Coronary artery (tissue), 2 donors: ENCODE data around the gene DDX24.
A peak's percentile ranks its signal among the peaks of the same experiment; 100 is the strongest.

ENCODE experiments used
- DNase-seq: peaks from one replicate; pipeline ENCODE4 v3.0.0-alpha.2; 2017; ENCODE audit warnings: low spot score
- H3K27ac ChIP-seq, 2 donors: fragments of 200-600 bp; sonication (generic); one replicate each; pipeline ENCODE4 v1.5.1; 2016 to 2019
- H3K4me3 ChIP-seq: fragments of 200-600 bp; sonication (generic); 2 replicates; pipeline ENCODE4 v1.5.1; 2016; ENCODE audit warnings: mild to moderate bottlenecking, moderate library complexity
- TF ChIP-seq, protein P1 (sequence below): fragments of 200-600 bp; sonication (generic); IDR thresholded peaks from one replicate; pipeline ENCODE4 v1.5.1; 2019; ENCODE audit warnings: antibody characterized with exemption

Gene DDX24

DNA sequence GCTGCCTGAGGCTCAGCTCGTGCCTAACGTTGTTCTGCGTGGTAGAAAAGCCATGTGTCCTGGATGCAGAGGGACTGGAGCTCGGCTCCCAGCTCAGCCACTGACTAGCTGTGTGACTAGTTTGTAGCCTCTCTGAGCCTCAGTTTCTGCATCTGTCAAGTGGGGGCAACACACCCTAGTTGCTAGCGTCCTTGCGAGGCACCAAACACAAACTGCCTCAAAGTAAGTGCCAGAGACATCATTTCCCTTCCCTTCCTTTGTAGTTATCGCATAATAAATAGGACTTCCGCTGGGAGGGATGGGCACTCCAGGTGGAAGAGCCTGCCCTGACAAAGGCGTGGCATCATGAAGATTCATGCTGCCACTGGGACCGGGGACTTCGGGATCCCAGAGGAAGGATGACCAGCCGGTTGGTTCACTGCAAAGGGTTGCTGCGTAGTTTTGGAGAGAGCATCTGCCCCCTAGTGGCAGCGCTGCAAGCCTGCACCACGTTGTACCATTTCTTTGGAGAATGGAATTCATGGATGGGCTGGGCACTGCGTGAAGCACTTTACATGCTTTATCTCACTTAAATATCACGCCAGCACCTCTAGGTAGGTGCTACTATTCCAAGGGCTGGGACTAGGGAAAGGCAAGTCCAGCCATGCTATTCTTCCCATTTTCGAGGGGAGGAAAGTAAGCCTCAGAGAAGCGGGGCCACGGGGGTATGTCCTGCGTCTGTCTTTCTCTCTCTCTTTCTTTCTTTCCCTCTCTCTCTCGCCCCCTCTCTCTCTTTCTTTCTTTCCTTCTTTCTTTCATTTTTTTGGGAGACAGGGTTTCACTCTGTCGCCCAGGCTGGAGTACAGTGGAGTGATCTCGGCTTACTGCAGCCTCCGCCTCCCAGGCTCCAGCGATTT lies 79.3 kb downstream of the DDX24 start:
- Histone ChIP-seq H3K4me3 (peak overlapping the region; percentile 26), H3K27ac (no peak overlapping the region)
- no peak for DNase-seq
- TF ChIP-seq, protein P1, sequence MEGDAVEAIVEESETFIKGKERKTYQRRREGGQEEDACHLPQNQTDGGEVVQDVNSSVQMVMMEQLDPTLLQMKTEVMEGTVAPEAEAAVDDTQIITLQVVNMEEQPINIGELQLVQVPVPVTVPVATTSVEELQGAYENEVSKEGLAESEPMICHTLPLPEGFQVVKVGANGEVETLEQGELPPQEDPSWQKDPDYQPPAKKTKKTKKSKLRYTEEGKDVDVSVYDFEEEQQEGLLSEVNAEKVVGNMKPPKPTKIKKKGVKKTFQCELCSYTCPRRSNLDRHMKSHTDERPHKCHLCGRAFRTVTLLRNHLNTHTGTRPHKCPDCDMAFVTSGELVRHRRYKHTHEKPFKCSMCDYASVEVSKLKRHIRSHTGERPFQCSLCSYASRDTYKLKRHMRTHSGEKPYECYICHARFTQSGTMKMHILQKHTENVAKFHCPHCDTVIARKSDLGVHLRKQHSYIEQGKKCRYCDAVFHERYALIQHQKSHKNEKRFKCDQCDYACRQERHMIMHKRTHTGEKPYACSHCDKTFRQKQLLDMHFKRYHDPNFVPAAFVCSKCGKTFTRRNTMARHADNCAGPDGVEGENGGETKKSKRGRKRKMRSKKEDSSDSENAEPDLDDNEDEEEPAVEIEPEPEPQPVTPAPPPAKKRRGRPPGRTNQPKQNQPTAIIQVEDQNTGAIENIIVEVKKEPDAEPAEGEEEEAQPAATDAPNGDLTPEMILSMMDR = peak; percentile 91

DNA sequence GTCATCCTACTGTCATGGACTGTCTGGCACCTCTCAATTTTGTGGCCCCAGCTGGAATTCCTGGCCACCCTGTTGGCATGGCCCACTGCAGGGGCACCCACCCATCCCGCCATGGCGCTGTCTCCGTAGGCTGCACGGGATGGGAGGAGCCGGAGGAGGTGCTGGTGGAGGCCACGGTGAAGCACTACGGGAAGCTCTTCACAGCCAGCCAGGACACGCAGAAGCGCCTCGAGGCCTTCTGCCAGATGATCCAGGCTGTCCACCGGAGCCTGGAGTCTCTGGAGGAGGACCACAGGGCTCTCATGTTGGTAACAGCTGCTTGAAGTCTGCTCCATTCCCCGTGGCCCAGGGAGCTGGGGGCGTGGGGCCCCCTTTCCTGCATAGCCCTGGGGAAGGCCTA lies 80.0 kb downstream of the DDX24 start:
- Histone ChIP-seq H3K4me3 (no peak overlapping the region), H3K27ac (no peak overlapping the region)
- no peak for DNase-seq
- TF ChIP-seq, protein P1 = no peak

DNA sequence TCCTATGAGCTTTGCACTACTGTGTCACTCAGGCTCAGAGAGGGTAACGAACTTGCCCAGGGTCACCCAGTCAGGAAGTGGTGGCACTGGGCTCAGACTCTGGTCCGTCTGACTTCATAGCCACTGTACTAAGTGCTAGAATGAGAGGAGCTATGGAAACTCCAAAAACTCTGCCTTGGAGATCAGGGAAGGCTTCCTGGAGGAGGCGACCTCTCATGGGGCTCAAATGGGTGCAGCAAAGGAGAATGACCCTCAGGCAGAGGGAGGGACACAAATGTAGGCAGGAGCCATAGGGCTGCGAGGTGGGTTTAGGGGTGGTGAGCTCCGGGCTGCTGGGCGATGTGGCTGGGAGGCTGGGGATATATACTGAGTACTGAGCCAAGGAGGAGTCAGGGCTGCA lies 80.7 kb downstream of the DDX24 start:
- Histone ChIP-seq H3K27ac (no peak overlapping the region), H3K4me3 (no peak overlapping the region)
- DNase-seq = no peak
- TF ChIP-seq, protein P1 = no peak

DNA sequence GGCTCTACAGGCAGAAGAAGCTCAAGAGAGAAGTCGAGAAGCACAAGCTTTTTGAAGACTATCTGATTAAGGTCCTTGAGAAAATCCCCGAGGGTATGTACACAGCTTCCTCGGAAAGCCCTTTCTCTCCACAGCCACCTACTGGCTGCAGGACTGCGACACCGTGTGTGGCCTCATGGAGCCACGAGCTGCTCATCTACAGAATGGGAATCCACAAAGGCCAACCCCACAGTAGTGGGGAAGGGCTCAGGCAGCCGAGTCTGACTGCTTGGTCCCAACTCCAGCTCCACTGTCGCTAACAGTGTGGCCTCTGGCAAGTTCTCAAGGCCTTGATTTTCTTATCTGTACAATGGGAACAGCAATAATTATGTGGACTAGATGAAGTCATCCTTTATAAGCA lies 81.4 kb downstream of the DDX24 start:
- TF ChIP-seq, protein P1 = no peak
- H3K27ac ChIP-seq = no peak overlapping the region
- no peak for DNase-seq
- H3K4me3 ChIP-seq = no peak overlapping the region

DNA sequence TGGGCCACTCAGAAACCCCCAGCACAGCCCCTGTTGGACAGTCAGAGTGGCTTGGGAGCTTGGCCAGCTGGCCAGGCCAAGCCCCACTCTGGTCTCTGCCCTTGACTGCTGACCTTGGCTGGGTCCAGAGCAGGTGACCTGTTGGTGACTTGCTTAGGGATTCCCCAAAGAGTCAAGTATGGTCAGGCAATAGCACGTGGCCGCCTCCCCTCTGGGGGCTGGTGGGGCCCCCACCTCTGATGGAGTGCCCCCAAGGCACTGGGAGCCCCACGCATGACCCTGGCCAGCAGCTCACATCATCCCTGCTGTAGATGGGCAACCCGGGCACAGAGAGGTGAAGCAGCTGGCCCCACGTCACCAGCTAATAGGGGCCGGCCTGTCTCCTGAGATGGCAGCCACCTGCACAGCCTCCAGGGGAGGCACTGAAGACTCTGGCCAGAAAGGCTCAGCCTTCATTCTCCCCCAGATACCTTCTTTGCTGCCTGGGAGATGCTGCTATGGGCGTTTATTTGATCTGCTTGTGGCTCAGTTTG lies 82.1 kb downstream of the DDX24 start:
- no peak for DNase-seq
- Histone ChIP-seq H3K4me3 (no peak overlapping the region), H3K27ac (no peak overlapping the region)
- TF ChIP-seq, protein P1 = no peak
